Measurements from ENCODE around the gene ABHD10. TPM values are rescaled to one million over a fixed set of nuclear protein-coding genes. Genes with fewer than 3 reads are reported as not detected.

Gene ABHD10
- total RNA-seq, 5 donors from 2014 or later (not counting 1 experiment from before 2014, with no cell fraction given) = 18.3 to 31.8 (median 28.1) TPM

DNA sequence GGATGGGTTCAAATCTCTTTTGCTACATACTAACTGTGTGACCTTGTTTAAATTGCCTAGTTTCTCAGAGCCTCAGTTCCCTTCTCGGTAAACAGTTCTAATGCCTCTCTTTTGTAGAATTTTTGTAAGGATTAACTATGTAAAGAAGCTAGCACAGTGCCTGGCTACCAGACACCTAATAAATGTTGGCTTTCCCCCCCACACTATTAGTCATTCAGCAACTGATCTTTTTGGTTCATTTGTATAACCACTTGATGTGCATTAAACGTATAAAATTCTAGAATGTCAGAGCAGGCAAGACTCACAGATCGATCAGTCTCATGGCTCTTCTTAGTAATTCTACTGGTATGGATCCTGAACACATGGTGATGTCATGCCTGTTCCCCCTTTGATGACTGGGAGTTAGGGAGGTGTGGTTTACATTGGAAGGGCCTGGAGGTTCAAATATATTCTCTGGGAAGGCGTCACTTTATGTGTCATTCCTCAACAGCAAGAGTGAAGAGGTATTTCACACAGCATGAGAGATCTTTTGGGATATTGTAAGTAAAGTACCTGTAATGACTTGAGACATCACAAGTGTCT, 26.4 kb downstream of the ABHD10 start:
- H3K27ac Mint-ChIP-seq = no peak overlapping the region
- no peak overlapping the region for H3K4me3 Mint-ChIP-seq
- 64% methylated on average over 2 of the region's 4 CpGs for WGBS (ENCODE audit: insufficient coverage)
- Histone ChIP-seq H3K27me3 (replicated peaks in 1 of 2; ENCODE audit: control insufficient read depth in 2 of 2, extremely low read depth in 1 of 2, insufficient read depth in 2 of 2, low read length in 1 of 2) (no peaks in the 10 kb centered on the region), H3K9me3 (no peaks in the 10 kb centered on the region), H3K36me3 (ENCODE audit: control insufficient read depth in 2 of 2, extremely low read depth in 1 of 2, insufficient read depth in 1 of 2, low read length in 1 of 2) (no peaks in the 10 kb centered on the region), H3K27ac (ENCODE audit: low read length) (no peak overlapping the region), H3K4me3 (ENCODE audit: control insufficient read depth in 1 of 2, extremely low read depth in 1 of 2, low read length in 1 of 2) (no peak overlapping the region), H3K4me1 (ENCODE audit: control insufficient read depth in 1 of 2, extremely low read depth in 1 of 2, insufficient read depth in 2 of 2, low read length in 2 of 2) (peaks cover 14 to 16% of the 10 kb centered on the region in 2 experiments)
- H3K9me3 Mint-ChIP-seq = no peaks in the 10 kb centered on the region
- peaks cover 15 to 32% (median 27%) of the 10 kb centered on the region in 3 donors for H3K4me1 Mint-ChIP-seq
- ChIA-PET CTCF (interaction anchor here (0.7 to 4.1 kb wide), 4 partner anchors 8 to 27 kb away, joined by 3 to 21 read pairs (median 6); partner anchors contain the start of gene ABHD10 (in 1 of the 2)), POLR2A (no interaction called here)
- H3K36me3 Mint-ChIP-seq = no peaks in the 10 kb centered on the region
- DNase-seq (no peak), ATAC-seq (replicated peaks in 1 of 4) (no peak)
- H3K27me3 Mint-ChIP-seq = no peaks in the 10 kb centered on the region

DNA sequence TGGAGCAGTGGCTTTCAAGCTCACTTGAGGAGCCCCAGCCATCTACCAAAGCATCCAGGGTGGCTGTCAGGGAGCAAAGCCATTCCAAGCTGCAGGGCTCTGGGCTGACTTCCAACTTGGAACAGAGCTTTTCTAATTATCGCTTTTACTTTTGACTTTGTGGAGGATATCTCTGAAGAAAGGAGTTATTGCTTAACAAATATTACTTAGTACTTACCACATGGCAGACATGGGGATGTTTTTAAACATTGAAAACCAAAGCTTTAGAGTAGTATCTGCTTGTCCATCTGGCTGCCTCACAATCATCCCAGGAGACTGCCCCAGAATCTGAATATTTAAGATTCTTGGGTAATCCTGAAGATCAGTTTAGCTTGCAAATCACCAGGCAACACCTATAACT, 28.8 kb downstream of the ABHD10 start:
- Mint-ChIP-seq H3K36me3 (no peaks in the 10 kb centered on the region), H3K4me1 (peaks cover 7 to 19% (median 18%) of the 10 kb centered on the region in 3 donors), H3K27me3 (no peaks in the 10 kb centered on the region), H3K9me3 (no peaks in the 10 kb centered on the region), H3K27ac (no peak overlapping the region), H3K4me3 (no peak overlapping the region)
- no CpG with 5 or more reads among the region's 1 CpG for WGBS (ENCODE audit: insufficient coverage)
- Histone ChIP-seq H3K9me3 (no peaks in the 10 kb centered on the region), H3K27me3 (replicated peaks in 1 of 2; ENCODE audit: control insufficient read depth in 2 of 2, extremely low read depth in 1 of 2, insufficient read depth in 2 of 2, low read length in 1 of 2) (no peaks in the 10 kb centered on the region), H3K36me3 (ENCODE audit: control insufficient read depth in 2 of 2, extremely low read depth in 1 of 2, insufficient read depth in 1 of 2, low read length in 1 of 2) (no peaks in the 10 kb centered on the region), H3K27ac (ENCODE audit: low read length) (no peak overlapping the region), H3K4me3 (ENCODE audit: control insufficient read depth in 1 of 2, extremely low read depth in 1 of 2, low read length in 1 of 2) (no peak overlapping the region), H3K4me1 (ENCODE audit: control insufficient read depth in 1 of 2, extremely low read depth in 1 of 2, insufficient read depth in 2 of 2, low read length in 2 of 2) (peaks cover 7 to 11% of the 10 kb centered on the region in 2 experiments)
- ChIA-PET POLR2A (interaction anchor here in 1 of 2 donors (0.9 kb wide), 1 partner anchor 38 kb away, joined by 3 read pairs; no protein-coding TSS in a partner anchor), CTCF (interaction anchor here (0.6 to 1.2 kb wide), 5 partner anchors 18 to 763 kb away, joined by 3 to 5 read pairs (median 3); no protein-coding TSS in a partner anchor)
- ATAC-seq (replicated peaks in 1 of 4) (no peak), DNase-seq (no peak)

DNA sequence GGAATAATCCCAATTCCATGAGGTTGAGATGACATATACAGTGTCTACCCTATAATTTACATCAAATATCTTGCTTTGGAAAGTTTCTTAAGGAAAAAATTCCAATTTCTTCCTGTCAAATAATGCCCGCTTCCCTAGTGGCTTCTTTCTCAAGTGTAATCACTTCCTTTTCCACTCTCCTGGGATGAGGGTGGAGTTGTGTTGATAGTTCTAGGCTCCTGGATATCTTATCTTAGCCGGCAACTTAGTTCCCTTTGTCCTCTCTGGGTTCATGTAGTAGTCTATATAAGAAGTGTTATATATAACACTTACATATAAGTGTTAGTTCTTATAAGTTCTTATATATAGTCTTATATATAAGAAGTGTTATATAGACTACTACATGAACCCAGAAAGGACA, 30.8 kb downstream of the ABHD10 start:
- H3K4me3 ChIP-seq (ENCODE audit: control insufficient read depth in 1 of 2, extremely low read depth in 1 of 2, low read length in 1 of 2) = no peak overlapping the region
- H3K27ac ChIP-seq (ENCODE audit: low read length) = no peak overlapping the region
- peaks cover 0 to 12% (median 8%) of the 10 kb centered on the region in 3 donors for H3K4me1 Mint-ChIP-seq
- H3K4me3 Mint-ChIP-seq = no peak overlapping the region
- no peaks in the 10 kb centered on the region for H3K36me3 ChIP-seq (ENCODE audit: control insufficient read depth in 2 of 2, extremely low read depth in 1 of 2, insufficient read depth in 1 of 2, low read length in 1 of 2)
- DNase-seq (no peak), ATAC-seq (replicated peaks in 1 of 4) (no peak)
- H3K9me3 Mint-ChIP-seq = no peaks in the 10 kb centered on the region
- CTCF ChIA-PET = no interaction called here
- no peaks in the 10 kb centered on the region for H3K27me3 Mint-ChIP-seq
- no peak overlapping the region for H3K27ac Mint-ChIP-seq
- no CpG with 5 or more reads among the region's 2 CpGs for WGBS (ENCODE audit: insufficient coverage)
- no peaks in the 10 kb centered on the region for H3K36me3 Mint-ChIP-seq
- peaks cover 0 to 6% of the 10 kb centered on the region in 2 experiments for H3K4me1 ChIP-seq (ENCODE audit: control insufficient read depth in 1 of 2, extremely low read depth in 1 of 2, insufficient read depth in 2 of 2, low read length in 2 of 2)
- POLR2A ChIA-PET = no interaction called here
- no peaks in the 10 kb centered on the region for H3K9me3 ChIP-seq
- no peaks in the 10 kb centered on the region for H3K27me3 ChIP-seq (replicated peaks in 1 of 2; ENCODE audit: control insufficient read depth in 2 of 2, extremely low read depth in 1 of 2, insufficient read depth in 2 of 2, low read length in 1 of 2)

DNA sequence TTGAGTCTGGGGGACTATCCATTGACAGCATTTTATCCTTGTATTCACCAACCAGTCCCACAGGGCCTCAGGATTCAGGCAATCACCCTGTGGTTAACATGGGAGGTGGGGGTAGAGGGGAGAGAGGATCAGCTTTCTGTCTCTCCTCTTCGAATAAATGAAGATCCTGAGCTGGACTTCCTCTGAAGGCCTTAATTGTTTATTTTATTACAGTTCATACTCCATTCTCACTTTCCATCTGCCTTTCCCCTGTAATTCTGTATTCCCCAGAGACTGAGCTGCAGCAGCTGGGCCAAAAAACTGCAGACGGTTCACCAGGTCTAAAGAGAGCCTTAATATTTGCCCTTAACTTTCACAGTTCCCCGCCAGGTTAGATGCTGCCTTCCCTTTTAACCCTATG, 31.8 kb downstream of the ABHD10 start:
- H3K27ac Mint-ChIP-seq = no peak overlapping the region
- Histone ChIP-seq H3K4me3 (ENCODE audit: control insufficient read depth in 1 of 2, extremely low read depth in 1 of 2, low read length in 1 of 2) (no peak overlapping the region), H3K4me1 (ENCODE audit: control insufficient read depth in 1 of 2, extremely low read depth in 1 of 2, insufficient read depth in 2 of 2, low read length in 2 of 2) (peaks cover 0 to 6% of the 10 kb centered on the region in 2 experiments), H3K9me3 (no peaks in the 10 kb centered on the region), H3K36me3 (ENCODE audit: control insufficient read depth in 2 of 2, extremely low read depth in 1 of 2, insufficient read depth in 1 of 2, low read length in 1 of 2) (no peaks in the 10 kb centered on the region), H3K27ac (ENCODE audit: low read length) (no peak overlapping the region), H3K27me3 (replicated peaks in 1 of 2; ENCODE audit: control insufficient read depth in 2 of 2, extremely low read depth in 1 of 2, insufficient read depth in 2 of 2, low read length in 1 of 2) (no peaks in the 10 kb centered on the region)
- POLR2A ChIA-PET = no interaction called here
- no peak overlapping the region for H3K4me3 Mint-ChIP-seq
- 100% methylated on average over 2 of the region's 3 CpGs for WGBS (ENCODE audit: insufficient coverage)
- CTCF ChIA-PET = no interaction called here
- no peaks in the 10 kb centered on the region for H3K27me3 Mint-ChIP-seq
- no peak for DNase-seq
- no peak for ATAC-seq (replicated peaks in 1 of 4)
- H3K4me1 Mint-ChIP-seq = peaks cover 0 to 12% (median 7%) of the 10 kb centered on the region in 3 donors
- H3K36me3 Mint-ChIP-seq = no peaks in the 10 kb centered on the region
- H3K9me3 Mint-ChIP-seq = no peaks in the 10 kb centered on the region

DNA sequence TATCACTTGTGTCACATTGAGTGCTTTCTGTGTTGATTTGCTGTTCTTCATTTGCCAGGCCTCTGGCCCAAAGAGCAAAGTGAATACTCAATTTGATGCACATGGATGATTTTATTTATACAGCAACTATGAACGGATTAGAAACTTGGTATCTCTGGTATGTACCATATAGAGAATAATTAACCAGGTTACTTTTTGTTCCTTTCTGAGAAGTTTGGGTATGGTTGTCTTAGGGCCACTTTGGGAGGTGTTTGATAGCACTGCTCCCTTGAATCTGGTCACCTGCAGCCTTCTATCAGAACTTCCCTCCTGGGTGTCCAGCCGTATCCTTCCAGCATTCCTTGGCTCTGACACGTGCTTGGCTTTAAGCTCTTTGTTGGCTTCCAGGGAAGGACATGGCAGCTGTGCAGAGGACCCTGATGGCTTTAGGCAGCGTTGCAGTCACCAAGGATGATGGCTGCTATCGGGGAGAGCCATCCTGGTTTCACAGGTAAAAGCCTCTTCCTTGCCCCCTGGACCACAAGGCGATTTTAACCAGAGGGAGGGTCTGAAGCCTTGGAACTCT, 32.6 kb downstream of the ABHD10 start:
- Mint-ChIP-seq H3K27me3 (no peaks in the 10 kb centered on the region), H3K9me3 (no peaks in the 10 kb centered on the region), H3K36me3 (no peaks in the 10 kb centered on the region), H3K27ac (no peak overlapping the region), H3K4me1 (peaks cover 0 to 12% (median 7%) of the 10 kb centered on the region in 3 donors), H3K4me3 (no peak overlapping the region)
- ATAC-seq (replicated peaks in 1 of 4) (no peak), DNase-seq (no peak)
- Histone ChIP-seq H3K4me3 (ENCODE audit: control insufficient read depth in 1 of 2, extremely low read depth in 1 of 2, low read length in 1 of 2) (no peak overlapping the region), H3K27me3 (replicated peaks in 1 of 2; ENCODE audit: control insufficient read depth in 2 of 2, extremely low read depth in 1 of 2, insufficient read depth in 2 of 2, low read length in 1 of 2) (no peaks in the 10 kb centered on the region), H3K36me3 (ENCODE audit: control insufficient read depth in 2 of 2, extremely low read depth in 1 of 2, insufficient read depth in 1 of 2, low read length in 1 of 2) (no peaks in the 10 kb centered on the region), H3K4me1 (ENCODE audit: control insufficient read depth in 1 of 2, extremely low read depth in 1 of 2, insufficient read depth in 2 of 2, low read length in 2 of 2) (peaks cover 0 to 6% of the 10 kb centered on the region in 2 experiments), H3K9me3 (no peaks in the 10 kb centered on the region), H3K27ac (ENCODE audit: low read length) (no peak overlapping the region)
- ChIA-PET POLR2A (interaction anchor here in 1 of 2 donors (0.5 kb wide), 1 partner anchor 1178 kb away, joined by 3 read pairs; no protein-coding TSS in a partner anchor), CTCF (interaction anchor here (0.7 to 2.9 kb wide), 3 partner anchors 10 to 342 kb away, joined by 3 to 17 read pairs (median 3); no protein-coding TSS in a partner anchor)
- WGBS (ENCODE audit: insufficient coverage) = 63% methylated on average over 4 of the region's 6 CpGs

DNA sequence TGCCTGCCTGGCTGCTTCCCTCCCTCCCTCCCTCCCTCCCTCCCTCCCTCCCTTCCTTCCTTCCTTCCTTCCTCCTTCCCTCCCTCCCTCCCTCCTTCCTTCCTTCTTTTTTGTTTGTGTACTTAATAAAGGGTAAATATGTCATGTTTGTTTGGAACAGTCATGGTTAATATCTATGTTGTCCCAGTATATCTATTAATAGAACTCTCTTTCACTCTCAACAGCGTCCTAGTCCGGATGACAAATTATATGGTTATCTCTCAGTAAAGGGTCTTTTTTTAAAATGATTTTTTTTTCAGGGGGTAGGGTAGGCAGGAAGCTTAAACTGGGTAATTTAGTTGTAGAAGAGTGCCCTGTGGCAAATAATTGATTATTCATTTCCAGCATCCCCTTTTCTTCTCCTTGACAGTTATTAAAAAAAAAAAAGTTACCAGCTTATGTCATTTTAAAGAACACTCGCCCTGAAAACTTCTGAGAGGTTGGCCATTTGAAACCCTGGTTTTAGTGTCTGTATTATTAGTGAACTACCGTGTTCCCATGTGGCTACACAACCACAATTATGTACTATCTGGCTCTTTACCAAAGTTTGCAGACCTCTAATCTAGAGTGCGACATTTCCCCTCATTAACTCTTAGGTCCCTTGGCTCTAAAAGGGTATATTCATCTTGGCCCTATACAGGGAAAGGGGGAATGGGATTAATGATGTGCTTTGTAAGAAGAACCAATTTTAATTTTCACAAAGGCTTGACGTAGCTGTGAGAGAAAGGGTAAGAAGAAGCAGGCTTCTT, 33.6 kb downstream of the ABHD10 start:
- Mint-ChIP-seq H3K36me3 (no peaks in the 10 kb centered on the region), H3K27ac (no peak overlapping the region), H3K9me3 (no peaks in the 10 kb centered on the region), H3K4me1 (peaks cover 0 to 12% (median 7%) of the 10 kb centered on the region in 3 donors), H3K27me3 (no peaks in the 10 kb centered on the region), H3K4me3 (no peak overlapping the region)
- H3K27ac ChIP-seq (ENCODE audit: low read length) = no peak overlapping the region
- ATAC-seq (replicated peaks in 1 of 4) = no peak
- POLR2A ChIA-PET = interaction anchor here (0.5 to 0.7 kb wide), 2 partner anchors 495 to 1179 kb away, joined by 3 read pairs; no protein-coding TSS in a partner anchor
- DNase-seq = no peak
- CTCF ChIA-PET = interaction anchor here (0.6 to 3.9 kb wide), 25 partner anchors 9 to 361 kb away, joined by 3 to 56 read pairs (median 6); partner anchors contain the start of gene ABHD10 (in 2 of the 2)
- H3K36me3 ChIP-seq (ENCODE audit: control insufficient read depth in 2 of 2, extremely low read depth in 1 of 2, insufficient read depth in 1 of 2, low read length in 1 of 2) = no peaks in the 10 kb centered on the region
- no peak overlapping the region for H3K4me3 ChIP-seq (ENCODE audit: control insufficient read depth in 1 of 2, extremely low read depth in 1 of 2, low read length in 1 of 2)
- no peaks in the 10 kb centered on the region for H3K9me3 ChIP-seq
- H3K27me3 ChIP-seq (replicated peaks in 1 of 2; ENCODE audit: control insufficient read depth in 2 of 2, extremely low read depth in 1 of 2, insufficient read depth in 2 of 2, low read length in 1 of 2) = no peaks in the 10 kb centered on the region
- H3K4me1 ChIP-seq (ENCODE audit: control insufficient read depth in 1 of 2, extremely low read depth in 1 of 2, insufficient read depth in 2 of 2, low read length in 2 of 2) = peaks cover 0 to 6% of the 10 kb centered on the region in 2 experiments
- 100% methylated on average over 1 of the region's 6 CpGs for WGBS (ENCODE audit: insufficient coverage)

Data from T-cell (primary cell).